A172 (cell line): Measurements from ENCODE around the gene ACAN. TPM values are rescaled to one million over a fixed set of nuclear protein-coding genes. Genes with fewer than 3 reads are reported as not detected.

Source experiments
- DNase-seq: peaks from one replicate; pipeline ENCODE4 v3.0.0-alpha.2; 2015; ENCODE audit warnings: low spot score
- total RNA-seq: library from RNA; depleted of rRNA; stranded (reverse); fragments of >200 nt; shearing (Covaris generic); gene quantifications from 2 replicates; pipeline ENCODE4 v1.2.3, GENCODE V29; 2014

ACAN gene
- total RNA-seq, 1 experiment from 2014 or later: not detected

DNA sequence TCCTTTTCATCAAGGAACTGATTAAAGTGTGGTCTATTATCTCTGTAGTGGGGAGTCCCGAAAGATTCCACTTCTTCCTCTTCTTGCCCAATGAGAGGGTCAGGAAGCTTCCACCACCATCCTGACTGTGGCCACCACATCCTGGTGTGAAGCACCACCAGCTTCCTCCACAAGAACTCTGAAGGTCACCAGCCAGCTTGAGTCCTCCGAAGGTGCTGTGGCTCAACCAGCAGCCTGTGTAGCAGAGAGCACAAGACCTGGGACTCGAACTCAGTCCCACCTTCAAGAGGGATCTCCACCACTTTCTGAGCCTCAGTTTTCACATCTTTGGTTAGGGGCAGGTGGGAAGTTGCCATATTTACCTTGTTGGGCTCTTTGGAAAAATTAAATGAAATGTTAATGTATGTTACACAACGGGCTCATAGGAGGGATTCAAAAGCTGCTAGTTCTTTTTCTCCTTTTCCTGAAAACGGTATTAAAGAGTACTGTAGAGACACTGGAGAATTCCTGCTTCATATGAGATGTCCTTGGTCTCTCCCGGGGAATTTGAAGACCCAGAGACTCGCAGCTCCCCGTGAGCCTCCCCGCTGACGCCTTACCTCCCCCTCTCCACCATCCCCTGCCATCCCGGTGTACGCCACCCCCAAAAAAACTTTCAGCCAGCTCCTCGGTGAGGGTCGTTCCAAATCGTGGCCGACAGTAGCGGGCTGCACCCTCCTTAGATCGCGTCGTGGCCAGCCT, 816 bp upstream of the ACAN start:
- no peak for DNase-seq

DNA sequence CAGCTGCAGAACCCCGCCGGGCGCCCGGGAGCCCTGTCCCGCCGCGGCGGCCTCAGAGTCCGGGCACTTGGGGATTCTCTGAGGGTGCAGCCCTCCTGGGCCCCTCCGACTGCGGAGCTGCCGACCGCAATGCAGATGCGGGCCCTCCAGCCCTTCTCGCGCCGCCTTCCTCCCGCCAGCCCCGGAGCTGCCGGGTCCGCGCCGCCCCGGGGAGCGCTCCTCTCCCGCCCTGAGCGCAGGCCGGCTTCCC, 320 bp upstream of the ACAN start:
- DNase-seq: no peak

DNA sequence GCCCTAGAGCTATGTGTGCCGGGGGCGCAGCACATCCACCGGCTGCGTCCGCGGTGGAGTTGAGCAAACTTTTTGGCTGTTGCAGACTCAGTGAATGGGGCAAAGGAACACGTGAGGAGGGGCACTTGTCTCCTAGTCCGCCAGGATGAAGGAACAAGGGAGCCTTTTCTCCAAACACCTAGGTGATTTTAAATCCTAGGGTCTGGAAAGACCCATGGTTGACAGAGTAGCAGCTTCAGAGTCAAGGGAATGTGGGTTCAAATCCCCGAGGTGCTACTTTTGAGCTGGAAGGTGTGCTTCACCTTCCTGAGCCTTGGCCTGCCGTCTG, 648 bp downstream of the ACAN start:
- no peak for DNase-seq

DNA sequence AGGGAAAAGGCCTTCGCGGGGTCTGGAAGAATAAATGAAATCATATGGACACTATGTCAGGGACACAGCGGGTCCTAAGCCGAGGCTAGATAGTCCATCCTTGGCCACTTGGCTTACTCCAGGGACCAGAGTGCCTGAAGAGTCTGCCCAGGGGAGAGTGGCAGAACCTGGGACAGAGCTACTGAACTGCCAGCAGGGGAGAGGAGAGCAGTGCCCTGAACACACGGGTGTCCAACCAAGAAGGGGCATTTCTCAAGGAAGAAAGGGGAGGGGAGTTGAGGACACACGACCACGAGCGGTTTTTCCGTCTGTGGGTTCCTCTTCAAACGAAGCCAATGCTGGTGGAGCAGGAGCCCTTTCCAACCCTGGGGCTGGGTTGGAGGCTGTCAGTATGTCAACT, 1.0 kb downstream of the ACAN start:
- no peak for DNase-seq

DNA sequence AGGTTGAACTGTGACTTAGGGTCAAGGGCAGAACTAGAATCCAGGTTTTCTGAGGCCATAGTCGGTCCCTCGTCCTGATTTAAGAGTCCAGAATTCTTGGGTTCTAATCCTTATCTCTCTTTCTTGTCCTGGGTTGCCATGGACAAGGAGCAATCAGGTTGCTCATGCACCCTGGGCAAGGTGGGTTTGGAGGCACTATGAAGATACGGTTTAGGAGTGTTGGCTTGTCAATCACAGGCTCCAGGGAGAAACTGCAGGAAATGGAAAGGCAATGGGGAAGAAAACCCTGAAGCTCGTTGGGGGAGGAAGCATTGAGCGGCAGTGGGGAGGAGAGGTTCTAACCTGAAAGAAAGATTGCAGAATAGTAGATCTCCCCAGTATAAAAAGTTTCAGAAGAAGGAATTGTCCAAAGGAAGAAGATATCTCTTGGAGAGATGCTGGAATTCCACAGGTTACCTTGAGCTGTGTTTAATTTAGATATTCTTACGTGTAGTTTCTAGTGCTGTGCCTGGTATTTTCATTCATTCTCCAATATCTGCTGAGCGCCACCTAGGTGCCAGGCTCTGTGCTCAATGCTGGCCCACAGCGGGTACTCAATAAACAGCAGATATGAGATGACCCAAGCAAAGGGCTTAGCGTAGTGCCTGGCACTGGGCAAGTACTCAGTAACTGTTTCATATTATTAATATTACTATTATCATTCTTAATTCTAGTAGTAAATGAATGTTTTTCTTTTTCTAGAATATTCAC, 2.0 kb downstream of the ACAN start:
- no peak for DNase-seq

DNA sequence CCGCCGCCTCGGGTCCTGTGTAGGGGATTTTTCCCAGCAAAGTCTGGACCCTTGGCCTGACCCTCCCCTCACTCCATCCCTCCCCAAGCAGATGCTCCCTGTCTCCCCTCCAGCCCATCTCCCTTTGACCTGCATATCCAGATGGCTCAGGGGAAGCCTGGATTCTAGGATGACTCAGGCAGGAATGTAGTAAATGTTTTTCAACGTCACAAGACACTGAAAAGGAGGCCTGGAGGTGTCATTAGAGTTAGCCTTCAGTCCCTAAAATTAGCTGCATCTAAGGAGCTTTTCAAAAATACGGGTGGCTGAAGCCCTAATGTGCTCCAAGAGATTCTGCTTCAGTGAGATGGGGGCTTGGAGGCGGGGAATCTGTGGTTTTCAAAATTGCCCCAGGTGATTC, 7.2 kb downstream of the ACAN start:
- DNase-seq: peak; percentile 53

DNA sequence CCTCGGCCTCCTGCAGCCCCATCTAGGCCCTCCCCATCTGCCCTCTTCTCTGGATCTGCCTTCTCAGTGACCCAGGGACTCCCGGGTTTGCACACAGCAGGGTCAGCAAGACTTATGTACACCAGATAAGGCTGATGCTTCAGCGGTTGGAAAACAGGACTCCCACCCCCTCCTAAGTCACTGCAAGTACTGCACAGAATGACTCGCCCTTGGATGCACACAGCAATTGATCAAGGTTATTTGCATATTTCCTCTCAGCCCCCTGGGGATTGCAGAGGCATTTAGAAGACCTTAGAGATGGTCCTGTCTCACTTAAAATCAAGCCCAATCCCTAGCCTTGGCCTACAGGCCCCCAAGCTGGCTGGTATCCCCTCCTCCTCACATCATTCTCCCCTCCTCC, 8.9 kb downstream of the ACAN start:
- DNase-seq: no peak

DNA sequence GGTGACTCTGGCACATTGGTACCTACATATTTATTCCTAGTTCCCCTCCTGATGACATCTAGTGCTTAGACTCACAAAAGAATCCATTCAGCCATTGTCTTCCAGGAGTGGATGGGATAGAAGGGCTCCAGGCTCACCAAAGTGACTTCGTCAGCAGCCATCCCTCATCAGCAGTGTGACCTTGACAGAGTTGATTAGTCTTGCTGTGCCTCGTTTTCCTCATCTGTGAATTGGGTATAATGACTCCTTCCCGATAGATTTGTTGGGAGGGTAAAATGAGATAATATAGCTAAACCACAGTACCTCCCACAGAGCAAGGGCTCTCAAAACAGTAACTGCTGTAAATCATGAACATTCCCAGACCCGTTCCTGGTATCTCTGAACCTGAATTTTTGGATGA, 10.7 kb downstream of the ACAN start:
- DNase-seq: no peak

DNA sequence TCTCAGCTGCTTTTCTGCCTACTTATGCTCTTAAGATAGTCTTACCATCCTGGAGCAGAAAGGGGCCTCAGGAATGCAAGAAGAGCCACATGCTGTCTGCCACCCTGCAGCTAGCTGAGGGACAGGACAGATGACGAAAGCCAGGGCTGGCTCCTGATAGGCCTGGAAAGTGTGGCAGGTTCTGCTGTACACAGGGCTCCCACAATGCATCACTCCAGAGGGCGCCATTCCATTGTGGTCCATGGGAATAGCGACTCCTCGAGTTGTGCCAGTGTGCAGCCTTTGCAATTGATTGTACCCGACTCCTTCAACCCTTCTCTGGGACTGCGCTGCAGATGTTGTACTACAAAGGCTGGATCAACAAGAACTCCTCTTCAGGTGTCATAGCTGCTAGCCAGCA, 11.2 kb downstream of the ACAN start:
- DNase-seq: no peak

DNA sequence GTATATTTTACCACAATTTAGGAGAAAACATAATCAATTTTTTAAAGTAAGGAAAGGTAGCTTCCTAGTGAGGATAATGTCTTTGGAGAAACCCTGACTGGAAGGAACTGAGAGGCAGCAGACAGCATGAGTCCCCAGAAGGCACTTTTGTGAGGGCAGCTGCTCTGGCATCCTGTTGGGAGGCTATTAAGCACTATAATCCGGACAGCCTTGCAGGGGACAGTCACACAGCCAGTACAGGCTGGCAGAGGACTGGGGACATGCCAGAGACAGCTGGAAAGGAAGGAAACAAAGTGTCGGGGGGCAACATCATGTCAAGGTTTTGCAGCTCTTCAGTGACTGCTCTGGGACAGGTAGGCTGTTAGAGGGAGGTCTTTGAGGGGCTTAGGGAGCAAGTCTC, 15.7 kb downstream of the ACAN start:
- DNase-seq: no peak

DNA sequence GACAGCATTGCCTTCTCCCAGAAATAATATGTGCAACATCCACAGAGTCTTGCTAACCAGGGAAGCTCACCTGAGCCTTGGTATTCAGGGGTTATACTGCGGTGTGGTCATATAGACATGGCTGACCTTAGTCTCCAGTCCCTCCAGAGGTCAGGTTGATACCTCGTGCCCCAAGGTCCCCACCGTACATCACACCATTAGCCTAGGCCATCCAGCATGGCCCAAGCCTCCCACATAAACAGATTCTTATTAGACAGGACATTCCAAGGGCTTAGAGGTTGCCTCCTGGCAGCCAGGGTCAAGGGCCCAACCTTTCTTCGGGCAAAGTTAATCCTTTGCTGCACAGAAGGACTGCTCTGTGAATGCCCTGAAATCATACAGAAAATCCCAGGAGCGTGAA, 18.8 kb downstream of the ACAN start:
- DNase-seq: no peak

DNA sequence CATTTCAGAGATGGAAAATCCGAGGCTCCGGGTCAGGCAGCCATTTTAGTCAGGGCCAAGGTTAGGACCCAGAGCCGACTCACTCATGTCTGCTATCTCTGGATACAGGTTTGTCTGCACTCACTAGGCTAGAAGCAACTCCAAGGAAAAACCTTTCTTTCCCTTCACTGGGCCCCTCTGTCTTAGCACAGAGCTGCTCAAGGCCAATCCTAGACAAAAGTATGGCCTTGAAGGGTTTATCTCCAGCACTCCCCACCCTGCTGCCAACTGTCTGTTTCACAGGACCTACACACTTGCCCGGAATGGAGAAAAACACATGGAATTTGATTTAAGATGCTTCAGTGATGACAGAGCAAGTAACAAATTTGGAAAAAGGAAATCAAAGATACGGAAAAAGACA, 25.6 kb downstream of the ACAN start:
- DNase-seq: no peak

DNA sequence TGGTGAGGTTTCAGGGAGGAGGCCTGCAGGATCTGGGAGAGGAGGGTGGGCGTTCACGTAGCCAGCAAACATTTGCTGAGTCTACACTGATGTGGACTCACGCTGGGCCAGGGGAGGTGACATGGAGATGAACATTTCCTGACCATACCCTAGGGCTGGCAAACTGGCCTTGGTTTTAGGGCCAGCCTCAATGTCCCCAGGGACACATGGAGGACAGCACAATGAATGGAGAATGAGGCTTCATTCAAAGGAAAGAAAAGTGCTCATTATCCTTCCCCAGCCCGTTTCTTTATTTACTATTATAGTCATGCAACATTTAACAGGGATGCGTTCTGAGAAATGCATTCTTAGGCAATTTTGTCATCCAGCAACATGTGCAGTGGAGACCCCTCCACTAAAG, 26.8 kb downstream of the ACAN start:
- no peak for DNase-seq

DNA sequence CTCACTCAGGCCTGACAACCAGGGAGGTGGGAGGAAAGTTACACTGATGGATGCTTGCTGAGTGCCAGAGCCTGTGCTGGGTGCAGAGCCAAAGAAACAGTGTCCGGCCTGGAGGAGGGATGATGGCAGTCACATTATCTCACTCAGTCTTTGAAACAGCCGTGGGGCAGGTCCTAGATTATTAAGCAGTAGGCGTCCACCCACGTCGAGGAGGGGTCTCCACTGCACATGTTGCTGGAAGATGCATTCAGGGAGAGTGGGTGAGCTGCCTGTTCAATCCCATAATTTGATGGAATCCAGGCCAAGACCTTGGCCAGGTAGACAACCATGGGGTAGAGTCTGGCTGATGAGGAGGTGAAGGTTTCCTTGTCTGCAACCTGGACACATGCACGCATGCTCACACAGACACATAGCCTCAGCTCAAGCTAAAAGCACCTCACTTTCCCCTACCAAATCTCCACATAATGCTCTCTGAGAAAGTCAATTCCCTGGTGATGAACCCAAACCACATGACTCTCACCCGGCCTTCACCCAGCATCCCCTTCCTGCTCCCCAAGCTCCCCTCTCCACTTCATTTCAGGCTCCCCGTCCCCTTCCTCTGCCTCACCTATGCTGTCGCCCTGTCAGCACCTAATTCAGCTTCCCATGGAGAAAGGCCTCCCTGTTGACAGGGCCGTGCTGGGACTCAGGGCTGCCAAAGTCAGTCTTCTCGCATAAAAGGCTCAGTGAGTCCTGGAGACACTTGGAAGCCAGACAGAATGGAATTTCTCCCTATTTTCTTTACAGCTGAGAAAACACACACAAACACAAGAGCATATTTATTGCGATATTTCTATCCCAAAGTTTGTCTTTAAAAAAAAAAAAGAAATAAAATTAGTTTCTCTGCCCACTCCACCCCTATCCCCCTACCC, 29.8 kb downstream of the ACAN start:
- no peak for DNase-seq

DNA sequence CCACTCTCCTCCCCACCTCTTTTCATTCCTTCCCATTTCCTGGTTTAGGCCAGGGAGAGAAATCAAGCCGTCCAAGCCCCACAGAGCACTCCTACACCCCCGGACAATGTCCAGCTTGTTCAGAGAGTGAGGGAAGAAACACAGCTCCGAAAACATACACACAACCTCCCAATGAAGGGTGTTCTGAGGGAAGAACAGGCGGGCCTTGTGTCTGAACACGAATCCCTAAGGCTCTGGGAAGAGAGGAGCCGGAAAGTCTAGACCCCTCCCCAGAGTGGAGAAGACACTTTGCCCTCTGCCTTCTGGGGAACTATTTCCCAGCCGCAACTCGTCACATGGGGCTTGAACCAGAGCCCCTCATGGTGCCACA, 30.5 kb downstream of the ACAN start:
- no peak for DNase-seq

DNA sequence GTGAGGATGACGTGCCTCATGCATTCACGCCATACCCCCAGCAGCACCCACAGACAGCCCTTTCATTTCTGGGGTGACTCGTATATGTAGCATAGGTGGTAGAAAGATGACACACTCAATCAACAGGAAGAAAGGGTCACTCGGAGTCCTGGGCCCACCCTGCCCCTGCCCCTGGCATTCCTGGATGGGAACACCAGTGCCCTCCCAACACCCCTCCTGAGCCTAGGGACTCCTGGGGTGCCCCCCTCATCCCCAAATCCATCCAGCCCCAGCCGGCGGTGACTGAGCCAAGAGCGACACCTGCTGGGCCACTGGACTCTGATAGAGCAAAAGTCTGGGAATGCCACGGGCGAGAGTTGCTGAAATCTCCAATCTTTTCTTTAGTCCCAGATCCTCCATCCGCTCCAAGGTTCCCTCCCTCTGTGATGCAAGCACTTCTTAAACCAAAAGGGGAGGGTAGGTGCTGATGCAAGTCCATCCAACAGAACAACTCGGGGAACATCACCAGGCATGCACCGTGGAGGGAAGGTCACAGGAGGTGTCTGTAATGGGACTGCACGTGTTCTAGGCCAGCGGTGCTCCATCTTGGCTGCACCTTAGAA, 31.1 kb downstream of the ACAN start:
- peak; percentile 31 for DNase-seq

DNA sequence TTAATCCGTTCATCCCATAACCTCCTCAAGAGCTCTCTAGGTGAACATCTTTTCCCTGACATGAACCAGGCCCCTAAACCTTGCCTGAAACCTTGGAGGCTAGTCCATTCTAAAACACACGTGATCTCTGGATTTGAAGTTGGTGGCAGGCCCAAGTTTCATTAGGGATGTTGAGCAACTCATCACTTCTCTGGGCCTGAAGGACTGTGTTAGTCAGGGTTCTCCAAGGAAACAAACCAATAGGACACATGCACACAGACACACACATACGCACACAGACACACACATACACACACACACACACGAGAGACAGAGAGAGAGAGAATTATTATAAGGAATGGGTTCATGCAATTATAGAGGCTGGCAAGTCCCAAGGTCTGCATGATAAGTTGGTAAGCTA, 31.9 kb downstream of the ACAN start:
- DNase-seq: no peak

DNA sequence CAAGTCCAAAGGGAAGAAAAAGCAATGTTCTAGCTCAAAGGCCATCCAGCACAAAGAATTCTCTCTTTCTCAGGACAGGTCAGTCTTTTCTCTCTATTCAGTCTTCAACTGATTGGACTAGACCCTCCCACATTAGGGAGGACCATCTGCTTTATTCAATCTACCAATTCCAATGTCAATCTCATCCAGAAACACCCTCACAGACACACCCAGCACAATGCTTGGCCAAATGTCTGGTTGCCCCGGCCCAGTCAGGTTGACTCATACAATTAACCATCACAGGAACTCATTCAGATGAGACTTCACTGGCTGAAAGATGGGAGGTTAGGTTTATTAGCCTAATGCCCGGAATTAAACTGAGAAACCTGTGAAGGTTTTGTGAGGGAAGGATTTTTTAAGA, 32.4 kb downstream of the ACAN start:
- DNase-seq: peak; percentile 5

DNA sequence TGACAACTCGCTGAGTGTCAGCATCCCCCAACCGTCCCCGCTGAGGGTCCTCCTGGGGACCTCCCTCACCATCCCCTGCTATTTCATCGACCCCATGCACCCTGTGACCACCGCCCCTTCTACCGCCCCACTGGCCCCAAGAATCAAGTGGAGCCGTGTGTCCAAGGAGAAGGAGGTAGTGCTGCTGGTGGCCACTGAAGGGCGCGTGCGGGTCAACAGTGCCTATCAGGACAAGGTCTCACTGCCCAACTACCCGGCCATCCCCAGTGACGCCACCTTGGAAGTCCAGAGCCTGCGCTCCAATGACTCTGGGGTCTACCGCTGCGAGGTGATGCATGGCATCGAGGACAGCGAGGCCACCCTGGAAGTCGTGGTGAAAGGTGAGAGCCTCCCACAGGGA, 35.4 kb downstream of the ACAN start:
- no peak for DNase-seq

DNA sequence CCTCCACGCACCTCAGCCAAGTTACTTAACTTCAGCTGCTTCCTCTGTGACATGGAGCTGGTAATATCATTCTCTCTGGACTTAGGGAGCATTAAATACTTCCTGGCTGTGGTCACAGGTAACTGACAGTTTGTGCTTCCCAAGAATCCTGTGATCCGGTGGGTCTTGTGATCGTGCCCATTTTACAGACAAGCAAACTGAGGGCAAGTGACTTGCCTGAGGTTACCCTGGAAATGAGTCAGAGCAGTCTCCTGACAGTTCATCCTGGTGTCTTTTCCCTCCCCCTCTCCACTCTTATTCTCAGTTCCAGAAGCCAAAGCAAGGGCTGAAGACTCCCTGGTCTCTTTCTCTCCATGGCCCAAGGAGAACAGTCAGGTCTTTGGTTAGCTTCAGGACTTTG, 35.9 kb downstream of the ACAN start:
- DNase-seq: no peak

DNA sequence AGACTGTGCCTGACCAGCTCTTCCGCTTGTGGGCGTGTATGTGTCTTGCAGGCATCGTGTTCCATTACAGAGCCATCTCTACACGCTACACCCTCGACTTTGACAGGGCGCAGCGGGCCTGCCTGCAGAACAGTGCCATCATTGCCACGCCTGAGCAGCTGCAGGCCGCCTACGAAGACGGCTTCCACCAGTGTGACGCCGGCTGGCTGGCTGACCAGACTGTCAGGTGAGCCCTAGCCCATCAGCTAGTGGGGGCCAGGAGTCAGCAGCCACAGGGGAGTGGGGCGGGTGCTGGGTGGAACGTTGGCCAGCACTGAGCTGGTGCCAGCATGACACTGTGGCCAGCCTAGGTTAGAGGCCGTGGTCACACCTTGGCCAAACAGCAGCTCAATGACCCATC, 36.7 kb downstream of the ACAN start:
- no peak for DNase-seq

DNA sequence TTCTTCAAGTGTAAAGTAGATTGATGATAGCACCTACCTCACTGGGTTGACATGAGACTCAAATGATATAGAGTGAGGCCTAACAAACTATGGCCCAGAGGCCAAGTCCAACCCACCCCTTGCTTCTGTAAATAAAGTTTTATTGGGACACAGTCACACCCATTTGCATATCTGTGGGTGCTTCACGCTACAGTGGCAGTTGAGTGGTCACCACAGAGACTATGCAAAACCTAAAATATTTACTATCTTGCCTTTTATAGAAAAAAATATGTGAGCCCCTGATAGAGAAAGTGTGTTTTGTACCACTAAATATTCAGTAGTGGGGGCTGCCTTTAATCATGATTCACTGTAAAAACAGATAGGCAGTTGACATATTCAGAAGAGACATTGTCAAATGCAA, 38.0 kb downstream of the ACAN start:
- no peak for DNase-seq

DNA sequence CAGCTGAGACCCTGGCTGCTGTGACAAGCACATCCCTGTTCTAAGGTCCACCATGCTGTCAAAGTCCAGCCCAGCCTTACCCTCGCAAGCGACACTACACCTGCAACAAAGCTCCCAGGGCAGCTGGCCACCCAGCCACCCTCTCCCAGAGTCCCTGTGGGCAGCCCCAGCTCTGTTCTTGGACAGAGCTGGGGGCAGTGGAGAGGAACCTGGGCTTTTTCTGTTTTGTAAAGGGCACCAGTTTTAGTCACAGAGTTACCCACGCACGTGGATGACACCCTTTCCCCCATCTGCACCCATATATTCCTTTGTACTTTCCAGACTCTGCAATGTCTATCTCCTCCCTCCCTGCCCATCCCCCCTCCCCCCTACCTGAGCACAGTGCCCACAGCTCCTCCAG, 38.9 kb downstream of the ACAN start:
- no peak for DNase-seq
